Ammon's horn (tissue), 1 donor: ENCODE results near the gene BRMS1.
"Not testable (repeated sequence)": the region's sequence is repeated elsewhere in the genome, so short reads cannot be mapped to it uniquely, and the experiment has no call there.

ENCODE experiments used
- DNase-seq: peaks from one replicate; pipeline ENCODE4 v3.0.0-alpha.2; 2016; ENCODE audit warnings: low spot score

The BRMS1 gene

DNA sequence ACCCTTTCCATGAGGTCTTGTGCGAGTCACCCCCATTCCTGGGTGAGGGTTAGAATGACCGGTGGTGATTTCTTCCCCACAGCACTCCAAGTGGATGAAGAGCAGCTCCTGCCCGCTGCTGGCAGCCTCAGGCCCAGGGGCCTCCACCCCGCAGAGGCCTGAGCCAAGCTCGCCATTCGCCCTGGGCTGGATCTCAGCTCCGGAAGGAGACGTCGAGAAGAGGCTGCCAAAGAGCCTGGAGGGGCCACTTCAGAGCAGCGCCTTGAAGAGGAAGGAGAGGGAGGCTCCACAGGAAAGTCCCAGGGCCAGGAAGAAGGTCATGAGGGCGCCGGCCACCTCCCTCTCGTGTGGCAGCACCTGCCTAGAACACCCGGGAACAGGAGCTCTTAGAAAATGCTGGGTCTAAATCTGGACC is 18.3 kb upstream of the BRMS1 start:
- no peak for DNase-seq

DNA sequence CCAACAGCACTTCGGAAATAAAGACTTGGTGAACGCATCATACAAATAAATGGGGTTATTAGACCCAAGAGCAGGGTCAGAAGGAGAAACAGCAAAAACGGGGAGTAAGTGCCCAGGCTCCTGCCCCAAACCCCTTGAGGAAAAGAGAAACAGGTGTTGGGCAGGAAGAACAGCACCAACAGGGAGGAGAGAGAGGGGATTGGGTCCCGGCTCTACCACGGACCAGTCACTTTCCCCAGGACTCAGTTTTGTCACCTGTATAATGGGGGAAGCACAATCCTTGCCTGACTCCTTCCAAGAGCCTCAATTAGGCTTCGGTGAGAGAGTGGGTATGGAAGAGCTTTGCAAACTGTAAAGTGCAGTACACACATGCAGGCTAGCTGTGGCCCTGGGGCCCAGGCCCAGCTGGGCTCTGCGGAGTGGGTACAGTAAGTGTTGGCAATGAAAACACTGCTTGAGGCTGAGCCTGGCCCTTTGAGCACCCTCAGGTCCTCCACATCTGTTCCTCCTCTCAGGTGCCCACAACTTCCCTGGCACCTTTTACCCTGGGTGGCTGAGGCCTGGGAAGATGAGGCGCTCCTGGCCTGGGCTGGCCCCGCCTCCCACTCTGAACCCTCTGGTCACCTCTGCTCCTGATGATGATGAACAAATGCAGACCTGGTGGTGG is 17.7 kb upstream of the BRMS1 start:
- DNase-seq, result no peak

DNA sequence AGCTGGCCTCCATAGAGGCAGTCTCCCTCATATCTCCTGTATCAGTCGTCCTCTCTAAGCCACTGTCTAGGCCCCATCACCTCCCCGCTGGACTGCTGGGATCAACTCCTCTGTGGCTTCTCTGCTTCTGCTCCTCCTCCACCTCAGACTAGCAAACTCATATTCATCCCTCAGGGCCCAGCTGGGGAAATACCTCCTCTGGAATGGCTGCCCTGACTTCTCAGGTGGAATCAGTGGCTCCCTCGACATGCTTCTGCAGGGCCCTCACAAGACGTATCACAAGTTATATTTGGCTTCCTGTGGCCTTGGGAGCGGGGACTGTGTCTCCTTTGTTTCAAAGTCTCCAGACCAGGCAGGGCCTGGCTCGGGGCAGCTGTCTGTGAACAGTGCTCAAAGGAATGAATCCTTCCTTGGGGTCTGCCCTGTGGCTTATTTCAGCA is 16.6 kb upstream of the BRMS1 start:
- DNase-seq, result no peak

DNA sequence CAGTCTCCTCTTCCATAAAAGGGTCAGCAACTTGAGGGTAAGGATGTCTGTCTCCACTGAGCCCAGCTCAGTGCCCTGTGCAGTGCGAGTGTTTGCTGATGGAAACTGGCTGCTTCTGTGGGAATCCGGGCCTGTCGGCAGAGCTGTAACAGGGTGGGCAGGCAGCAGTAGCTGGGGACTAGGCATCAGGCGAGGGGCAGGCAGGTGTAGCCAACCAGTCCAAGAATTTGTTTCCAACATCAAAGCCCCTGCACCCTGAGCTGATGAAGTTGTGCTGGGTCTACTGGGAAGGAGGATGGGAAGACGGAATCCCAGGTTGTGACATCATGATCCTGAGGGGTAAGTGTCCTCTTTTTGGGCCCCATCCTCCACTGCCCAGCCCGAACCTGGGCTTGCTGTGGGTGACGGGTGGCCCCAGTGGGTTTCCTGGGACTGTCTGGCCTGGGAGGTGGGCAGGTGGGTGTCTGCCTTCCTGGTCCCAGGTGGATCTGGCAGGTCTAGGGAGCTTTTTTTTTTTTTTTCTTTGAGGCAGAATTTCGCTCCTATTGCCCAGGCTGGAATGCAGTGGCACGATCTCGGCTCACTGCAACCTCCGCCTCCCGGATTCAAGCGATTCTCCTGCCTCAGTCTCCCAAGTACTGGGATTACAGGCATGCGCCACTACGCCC is 15.6 kb upstream of the BRMS1 start:
- no peak for DNase-seq

DNA sequence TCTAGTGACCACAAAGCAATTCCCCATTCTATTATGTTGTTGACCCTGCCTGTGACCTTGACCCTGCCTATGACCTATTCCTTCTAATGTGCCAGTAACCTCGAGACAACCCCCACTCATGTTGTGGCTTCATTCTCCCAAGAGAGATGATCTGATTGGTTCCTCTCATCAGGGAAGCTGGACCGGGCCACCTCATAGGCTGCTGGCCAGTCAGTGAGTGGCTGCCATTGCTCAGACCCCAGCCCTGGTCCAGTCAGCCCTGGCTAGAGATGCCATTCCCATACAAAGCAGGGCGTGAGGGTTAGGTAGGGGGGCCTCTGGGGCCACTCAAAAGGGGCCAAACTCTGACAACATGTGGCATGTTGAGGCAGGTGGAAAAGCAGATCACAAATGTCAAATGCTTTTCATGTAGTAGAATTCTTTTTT is 14.8 kb upstream of the BRMS1 start:
- DNase-seq, result no peak

DNA sequence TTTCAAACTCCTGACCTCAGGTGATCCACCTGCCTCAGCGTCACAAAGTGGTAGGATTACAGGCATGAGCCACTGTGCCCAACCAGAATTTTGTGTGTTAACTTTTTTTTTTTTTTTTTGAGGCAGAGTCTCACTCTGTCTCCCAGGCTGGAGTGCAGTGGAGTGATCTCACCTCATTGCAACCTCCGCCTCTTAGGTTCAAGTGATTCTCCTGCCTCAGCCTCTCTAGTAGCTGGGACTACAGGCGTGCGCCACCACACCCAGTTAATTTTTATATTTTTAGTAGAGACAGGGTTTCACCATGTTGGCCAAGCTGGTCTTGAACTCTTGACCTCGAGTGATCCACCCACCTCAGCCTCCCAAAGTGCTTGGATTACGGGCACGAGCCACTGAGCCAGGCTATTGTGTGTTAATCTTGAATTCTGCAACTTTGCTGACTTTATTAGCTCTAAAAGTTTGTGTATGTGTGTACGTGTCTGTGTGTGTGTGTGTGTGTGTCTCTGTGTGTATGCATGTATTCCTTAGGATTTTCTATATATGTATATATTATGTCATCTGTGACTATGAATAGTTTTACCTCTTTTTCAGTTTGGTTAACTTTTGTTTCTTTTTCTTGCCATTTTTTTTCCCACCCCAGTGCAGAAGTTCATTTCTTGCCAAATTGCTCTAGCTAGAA is 5.8 kb upstream of the BRMS1 start:
- not testable (repeated sequence) for DNase-seq

DNA sequence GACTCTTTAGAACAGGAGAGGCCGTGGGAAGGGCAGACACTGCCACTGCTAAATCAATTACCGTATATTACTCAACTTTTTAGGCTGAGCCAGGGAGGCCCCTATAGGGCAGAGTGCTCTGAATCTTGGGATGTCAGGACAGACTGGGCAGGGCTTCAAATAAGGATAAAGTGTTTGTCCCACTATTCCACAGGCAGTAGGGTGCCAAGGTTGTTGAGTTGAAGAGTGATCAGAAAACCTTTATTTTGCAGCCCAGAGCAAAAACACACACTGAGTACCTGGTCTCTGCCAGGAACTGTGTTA is 4.1 kb upstream of the BRMS1 start:
- DNase-seq, result no peak

DNA sequence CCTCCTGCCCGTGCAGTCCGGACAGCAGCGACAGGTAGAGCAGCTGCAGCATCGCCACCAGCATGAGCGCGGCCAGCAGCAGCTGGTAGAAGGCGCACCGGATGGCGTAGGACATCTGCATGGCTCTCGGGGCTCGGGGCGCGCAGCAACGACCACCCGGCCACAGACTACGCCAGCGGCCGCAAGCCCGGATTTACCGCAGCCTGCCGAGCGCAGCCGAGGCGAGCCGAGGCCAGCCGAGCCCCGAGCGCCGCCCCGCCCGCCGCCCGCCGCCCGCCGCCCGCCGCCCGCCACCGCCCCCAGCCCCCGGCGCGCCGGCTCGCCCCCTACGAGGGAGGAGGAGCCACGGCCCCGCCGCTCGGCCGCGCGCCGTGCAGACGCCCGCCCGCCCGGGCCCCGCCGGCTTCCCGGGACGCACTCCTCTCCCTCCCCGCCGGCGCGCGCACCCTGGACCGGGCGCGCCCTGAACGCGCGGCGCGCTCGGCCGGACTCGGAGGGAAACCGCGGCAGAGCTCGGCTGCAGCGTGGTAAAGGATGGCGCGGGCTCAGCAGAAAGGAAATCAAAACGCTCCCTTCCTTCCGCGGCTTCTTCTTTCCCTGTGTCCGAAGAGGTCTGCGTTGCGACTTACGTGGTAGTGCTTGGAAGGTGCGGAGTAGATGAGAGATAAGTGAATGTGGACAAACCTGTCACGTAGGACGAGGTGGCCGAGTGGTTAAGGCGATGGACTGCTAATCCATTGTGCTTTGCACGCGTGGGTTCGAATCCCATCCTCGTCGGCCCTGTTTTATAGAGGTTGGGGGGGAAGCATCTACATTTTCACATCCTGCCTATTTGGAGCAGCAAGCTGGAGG is 2.7 kb upstream of the BRMS1 start, which contains the start of gene B4GAT1:
B4GAT1 (minus strand) TSS at position 205 of the 852 bp plus-strand sequence; CDS start at position 121, 84 bp downstream.
- peak; percentile 93 for DNase-seq

DNA sequence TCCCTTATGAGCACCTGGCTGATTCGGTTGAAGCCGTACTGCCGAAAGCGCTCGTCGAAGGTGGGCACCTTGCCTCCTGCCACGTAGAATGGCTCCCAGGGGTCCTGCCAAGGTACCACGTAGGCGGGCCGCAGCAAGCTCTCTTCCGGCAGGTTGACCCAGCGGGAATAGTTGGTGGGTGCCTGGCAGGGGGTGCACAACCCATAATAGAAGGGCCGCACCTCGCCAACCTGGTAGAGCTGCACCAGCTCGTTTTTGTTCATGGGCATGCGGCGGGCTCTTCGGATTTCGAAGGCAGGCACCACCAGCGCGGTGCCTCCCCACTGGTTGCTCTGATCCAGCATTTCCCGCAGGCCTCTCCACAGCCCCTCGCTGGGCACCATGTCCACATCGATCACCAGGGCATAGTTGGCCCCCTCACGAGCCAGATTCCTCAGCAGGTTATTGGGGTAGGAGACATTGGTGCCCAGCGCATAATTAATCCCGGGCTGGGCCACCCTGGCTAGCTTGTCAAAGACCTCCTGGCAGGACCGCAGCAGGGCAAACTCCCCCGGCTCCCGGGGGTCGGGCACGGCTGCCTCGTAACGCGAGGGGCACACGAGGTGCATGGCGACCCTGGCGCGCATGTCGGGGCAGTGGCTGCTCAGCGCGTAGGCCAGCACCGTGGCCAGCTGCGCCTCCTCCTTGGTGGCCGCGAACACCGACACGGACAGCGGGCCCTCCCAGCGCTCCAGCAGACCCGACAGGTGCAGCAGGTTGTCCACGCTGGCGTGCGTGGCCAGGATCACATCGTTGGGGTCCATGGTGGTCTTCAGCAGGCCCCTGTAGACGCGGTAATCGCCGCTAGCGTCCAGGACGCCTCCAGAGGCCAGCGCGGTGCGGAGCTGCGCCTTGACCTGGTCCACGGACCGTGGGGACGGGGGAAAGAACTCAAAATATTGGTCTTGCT is 1.8 kb upstream of the BRMS1 start:
- no peak for DNase-seq

DNA sequence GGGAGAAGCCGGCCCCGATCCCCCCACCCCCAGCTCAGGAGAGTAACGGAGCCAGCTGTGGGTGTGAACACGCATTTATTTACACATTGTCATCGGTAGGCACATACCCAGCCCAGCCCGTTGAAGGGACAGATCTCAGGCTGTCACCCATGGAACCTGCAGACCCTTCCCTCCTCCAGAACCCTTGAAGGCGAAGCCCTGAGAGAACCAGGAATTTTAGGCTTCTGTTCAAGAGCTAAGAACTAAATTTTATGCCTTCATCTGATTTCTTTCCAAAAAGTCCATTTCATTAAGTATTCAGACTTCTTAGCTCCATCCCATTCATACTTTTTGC is 379 bp upstream of the BRMS1 start:
- no peak for DNase-seq

DNA sequence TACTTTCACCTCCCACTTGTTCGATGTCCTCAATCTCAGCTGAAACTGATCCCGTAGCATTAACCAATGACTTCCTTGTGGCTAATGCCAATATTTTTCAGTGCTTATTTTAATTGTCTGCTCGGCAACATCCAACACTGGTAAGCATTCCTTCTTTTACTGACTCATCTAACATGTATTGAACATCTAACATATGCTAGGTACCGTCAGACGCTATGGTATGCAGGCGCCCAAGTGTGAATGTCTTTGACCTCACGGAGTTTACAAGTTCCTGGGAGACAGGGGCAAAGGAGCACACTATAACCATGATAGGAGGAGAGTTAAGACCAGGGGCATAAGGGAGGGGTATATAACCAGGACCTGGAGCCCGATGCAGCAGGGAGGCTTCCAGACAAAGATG is 1.7 kb downstream of the BRMS1 start:
- no peak for DNase-seq

DNA sequence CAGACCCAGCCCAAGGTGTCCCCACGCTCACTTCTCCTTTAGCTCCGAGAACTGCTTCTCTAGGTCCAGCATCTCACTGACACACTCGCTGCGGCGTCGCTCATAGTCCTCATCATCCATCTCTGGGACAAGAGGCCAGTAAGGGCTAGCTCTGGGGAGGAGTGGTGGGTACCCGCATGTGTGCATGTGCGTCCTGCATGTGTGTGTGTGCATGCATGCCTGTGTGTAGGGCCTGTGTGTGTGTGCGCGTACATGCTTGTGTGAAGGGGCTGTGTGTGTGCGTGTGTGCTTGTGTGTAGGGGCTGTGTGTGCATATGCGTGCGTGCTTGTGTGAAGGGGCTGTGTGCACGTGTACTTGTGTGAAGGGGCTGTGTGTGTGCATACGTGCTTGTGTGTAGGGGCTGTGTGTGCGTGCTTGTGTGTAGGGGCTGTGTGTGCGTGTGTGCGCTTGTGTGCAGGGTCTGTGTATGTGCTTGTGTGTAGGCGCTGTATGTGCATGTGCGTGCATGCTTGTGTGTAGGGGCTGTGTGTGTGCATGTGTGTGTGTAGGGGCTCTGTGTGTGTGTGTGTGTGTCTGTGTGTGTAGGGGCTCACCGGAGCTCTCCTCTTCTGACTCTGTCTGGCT is 3.3 kb downstream of the BRMS1 start:
- DNase-seq, result no peak

DNA sequence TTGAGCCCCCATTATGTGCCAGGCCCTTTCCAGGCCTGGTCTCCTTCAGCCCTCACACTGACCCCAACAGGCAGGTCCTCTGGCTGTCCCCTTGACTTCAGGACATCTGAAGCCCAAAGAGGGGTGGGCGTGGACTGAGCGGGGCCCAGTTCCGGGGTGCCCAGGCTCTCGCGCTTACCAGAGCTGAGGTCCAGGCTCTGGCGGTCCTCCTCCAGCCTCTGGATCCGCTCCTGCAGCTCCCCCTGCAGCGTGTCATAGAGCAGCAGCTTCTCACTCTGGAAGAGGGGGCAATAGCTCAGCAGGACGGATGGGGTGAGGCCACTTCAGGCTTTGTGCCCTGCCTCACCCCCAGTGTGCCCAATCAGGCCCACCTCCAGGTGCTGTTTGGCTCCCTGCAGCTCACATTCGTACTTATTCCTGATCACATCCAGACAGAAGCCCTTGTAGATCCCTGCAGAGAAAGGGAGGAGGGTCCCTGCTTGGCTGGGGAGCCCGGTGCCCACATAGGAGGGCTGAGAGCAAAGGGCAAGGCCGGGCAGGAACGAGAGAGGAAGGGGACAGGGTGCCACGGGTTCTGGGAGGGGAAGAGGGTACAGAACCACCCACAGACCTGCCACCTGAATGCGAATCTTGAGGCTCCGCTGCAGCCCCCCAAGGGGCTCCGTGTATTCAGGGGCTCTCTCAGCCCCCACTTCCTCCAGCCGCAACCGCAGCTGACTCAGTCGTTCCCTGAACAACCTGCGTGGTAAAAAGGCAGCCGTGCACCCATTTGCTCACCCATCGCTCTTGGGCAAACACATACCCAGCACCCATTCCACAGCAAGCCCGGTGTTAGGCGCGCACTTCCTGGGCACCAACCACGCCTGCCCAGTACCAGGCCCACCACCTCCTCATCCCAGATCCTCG is 4.1 kb downstream of the BRMS1 start:
- DNase-seq, result no peak

DNA sequence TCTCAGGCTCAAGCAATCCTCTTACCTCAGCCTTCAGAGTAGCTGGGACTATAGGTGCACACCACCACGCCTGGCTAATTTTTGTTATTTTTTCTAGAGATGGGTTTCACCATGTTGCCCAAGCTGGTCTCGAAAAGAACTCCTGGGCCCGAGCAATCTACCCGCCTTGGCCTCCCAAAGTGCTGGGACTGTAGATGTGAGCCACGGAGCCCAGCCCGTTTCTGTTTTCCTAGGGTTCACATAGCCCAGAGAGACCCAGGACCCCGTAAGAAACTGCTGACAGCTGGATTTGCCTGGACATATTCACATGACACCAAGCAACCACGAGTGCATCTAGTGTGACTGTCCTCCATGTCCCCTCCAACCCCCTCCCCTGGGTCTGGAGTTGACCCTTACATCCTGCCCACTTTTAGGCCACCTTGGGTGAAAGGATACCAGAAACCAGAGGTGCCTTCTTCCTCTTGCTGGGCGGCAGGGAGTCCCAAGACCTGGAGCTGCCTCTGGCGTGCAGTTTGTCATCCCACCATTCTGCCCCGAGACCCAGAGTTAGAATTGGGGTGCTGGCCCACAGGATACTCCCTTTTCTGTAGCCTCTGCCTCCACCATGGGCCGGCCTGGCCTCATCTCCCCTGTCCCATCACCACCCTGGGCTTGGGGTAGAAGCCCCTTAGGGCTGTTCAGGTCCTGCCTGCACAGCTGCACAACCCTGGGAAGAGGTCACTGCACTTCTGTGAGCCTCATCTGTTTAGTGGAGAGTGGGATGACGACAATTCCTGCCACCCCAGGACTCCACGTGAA is 5.0 kb downstream of the BRMS1 start:
- DNase-seq, result no peak

DNA sequence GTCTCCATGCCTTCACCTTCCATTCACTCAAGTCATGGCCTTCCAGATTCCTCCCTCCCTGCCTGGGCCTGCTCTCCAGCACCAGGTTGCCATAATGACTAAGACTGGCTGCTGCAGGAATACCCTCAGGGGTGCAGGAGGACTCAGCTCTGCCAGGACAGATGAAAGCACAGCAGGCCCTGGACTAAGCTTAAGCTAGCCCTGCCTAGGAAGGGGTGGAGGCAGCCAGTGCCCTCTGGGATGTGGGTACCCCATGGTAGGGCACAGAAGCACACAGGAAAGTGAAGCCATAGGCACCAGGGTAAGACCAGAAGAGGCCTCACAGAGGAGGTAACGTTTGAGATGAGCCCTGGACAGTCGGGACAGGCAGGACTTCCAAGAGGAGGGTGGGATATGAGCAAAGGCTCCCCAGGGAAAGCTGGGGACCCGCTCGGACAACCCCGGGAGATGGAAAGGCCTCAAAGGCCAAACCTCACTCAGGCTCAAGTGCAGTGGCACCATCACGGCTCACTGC is 5.7 kb downstream of the BRMS1 start:
- no peak for DNase-seq

DNA sequence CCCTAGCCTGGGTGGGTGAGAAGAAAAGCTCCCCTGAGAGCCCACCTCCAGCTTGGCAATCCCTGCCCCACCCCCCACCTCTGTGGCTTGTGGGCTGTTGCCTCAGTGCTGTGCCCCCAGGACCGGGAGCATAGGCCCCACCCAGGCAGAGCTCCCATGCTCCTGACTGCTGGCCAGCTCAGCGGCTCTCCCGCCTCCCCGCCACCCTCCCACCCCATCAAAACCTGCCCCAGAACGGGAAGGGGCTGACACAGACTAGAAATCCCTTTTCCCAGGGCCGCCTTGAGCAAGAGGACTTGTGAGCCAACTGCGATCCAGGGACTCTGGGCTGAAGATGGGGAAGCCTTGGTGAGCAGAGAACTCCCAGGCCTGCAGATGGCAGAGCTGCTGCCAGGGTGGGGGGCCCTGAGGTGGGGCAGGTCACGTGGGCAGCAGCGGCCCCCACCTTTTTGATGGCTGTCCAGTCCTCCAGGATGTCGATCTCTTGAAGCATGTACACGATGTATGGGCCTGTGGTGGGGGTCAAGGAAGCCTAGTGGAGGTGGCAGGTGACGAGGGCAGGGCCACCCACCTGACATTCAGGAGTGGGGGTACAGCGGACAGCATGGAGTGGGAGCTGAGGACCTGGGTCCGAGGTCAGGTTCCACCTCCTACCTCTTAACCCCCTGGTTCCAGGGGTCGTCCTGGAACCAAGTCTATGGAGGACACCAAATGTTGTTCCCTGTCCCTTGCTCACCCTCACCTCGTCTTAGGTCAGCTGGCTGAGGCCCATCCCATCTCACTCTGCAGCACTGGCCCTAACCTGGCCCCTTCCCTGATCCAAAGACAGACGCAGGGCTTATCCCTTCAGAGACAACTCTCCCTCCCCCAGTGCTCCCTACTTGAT is 6.4 kb downstream of the BRMS1 start:
- DNase-seq, result no peak

DNA sequence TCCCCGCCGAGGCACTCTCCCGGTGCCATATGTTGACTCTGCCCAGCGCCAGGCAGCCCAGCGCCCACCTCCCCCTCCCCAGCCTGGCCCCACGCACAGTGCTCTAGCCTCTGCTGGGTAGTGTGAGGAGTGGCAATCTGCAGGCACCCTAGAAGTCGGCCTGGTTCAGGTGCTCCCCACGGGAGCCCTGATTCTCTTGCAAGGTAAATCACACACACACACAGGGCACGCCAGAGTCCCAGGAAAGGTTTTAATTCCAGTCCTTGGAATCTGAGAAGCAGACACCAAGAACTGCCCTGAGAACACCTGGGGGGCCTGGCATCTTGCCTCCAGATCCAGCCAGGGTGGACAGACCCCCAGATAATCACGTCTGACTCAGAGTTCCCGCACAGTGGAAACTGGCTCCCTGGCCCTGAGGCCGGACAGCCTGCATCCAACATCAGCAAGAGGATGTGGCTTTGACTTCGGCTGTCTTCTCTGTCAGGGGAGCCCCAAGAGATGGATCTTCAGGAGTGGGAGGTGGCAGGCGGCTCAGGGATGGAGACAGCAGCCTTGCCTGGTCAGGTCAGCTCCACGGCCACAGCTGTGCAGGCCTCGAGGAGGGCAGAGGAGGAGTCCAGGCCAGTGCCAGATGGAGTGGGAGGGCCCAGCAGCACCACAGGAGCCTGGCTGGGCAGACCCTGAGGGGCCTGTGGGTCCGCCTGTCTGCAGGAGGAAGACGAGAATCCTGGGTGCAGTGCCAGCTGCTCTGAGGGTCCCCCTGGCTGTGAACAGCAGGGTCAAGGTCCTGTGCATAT is 7.6 kb downstream of the BRMS1 start:
- no peak for DNase-seq
